ENCODE results near the gene PIN1. TPM values are rescaled to one million over a fixed set of nuclear protein-coding genes. Genes with fewer than 3 reads are reported as not detected.

Gene PIN1
- total and polyA plus RNA-seq, 2 of the 13 experiments (the other 11 are each of a cell fraction or from before 2014, with no cell fraction given): 31.9 to 72.0 TPM

DNA sequence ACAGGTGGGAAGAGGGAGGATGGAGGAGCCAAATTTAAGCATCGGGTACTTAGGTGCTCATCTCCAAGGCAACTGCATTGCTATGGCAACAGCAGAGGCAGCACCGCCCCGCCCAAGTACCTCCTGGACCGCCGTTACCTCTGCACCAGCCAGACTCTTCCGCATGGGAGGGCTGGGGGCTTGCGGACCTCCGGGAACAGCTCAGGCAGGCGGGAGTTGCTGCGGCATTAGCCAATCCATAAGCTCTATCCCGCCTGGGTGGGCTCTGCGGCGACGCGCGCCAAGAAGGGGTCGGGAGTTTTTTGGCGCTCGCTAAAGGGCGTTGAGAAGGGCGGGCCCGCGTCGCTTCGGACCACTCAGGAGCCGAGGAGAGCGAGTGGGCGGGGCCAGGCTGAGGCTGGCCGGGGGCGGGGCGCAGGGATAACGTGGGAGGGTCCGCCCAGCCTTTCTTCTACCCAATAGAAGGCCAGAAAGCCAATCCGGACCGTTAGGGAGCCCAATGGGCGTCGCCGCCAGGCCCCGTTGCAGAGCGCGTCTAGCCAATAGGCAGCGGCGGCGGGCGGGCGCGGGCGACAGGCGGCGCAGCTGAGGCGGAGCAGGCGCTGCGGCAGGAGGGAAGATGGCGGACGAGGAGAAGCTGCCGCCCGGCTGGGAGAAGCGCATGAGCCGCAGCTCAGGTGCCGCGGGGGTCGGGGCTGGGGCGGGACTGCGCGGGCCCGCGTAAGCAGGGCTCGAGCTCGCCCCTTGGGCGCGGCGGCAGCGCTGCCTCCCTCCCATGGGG, at the start of gene PIN1 (continued):
- peak; percentile 77 for TF ChIP-seq KAT8 (CRISPR knock-in tag; IDR thresholded peaks at IDR 0.05)
- TF ChIP-seq ZNF878 (CRISPR knock-in tag; IDR thresholded peaks at IDR 0.05): no peak
- TF ChIP-seq CBX5 (CRISPR knock-in tag; IDR thresholded peaks at IDR 0.05; ENCODE audit: borderline replicate concordance): no peak
- TF ChIP-seq ZNF44 (CRISPR knock-in tag; IDR thresholded peaks at IDR 0.05): no peak
- TF ChIP-seq, protein P1, sequence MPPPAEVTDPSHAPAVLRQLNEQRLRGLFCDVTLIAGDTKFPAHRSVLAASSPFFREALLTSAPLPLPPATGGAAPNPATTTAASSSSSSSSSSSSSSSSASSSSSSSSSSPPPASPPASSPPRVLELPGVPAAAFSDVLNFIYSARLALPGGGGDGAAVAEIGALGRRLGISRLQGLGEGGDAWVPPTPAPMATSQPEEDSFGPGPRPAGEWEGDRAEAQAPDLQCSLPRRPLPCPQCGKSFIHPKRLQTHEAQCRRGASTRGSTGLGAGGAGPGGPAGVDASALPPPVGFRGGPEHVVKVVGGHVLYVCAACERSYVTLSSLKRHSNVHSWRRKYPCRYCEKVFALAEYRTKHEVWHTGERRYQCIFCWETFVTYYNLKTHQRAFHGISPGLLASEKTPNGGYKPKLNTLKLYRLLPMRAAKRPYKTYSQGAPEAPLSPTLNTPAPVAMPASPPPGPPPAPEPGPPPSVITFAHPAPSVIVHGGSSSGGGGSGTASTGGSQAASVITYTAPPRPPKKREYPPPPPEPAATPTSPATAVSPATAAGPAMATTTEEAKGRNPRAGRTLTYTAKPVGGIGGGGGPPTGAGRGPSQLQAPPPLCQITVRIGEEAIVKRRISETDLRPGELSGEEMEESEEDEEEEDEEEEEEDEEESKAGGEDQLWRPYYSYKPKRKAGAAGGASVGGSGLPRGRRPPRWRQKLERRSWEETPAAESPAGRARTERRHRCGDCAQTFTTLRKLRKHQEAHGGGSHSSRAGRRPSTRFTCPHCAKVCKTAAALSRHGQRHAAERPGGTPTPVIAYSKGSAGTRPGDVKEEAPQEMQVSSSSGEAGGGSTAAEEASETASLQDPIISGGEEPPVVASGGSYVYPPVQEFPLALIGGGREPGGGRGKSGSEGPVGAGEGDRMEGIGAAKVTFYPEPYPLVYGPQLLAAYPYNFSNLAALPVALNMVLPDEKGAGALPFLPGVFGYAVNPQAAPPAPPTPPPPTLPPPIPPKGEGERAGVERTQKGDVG (CRISPR knock-in tag; IDR thresholded peaks at IDR 0.05; ENCODE audit: borderline replicate concordance): no peak
- no peak; the same call in 1 of the 2 replicates for TF ChIP-seq GFI1 (CRISPR knock-in tag; IDR thresholded peaks at IDR 0.05; ENCODE audit: borderline replicate concordance)
- TF ChIP-seq, protein P2, sequence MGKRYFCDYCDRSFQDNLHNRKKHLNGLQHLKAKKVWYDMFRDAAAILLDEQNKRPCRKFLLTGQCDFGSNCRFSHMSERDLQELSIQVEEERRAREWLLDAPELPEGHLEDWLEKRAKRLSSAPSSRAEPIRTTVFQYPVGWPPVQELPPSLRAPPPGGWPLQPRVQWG (CRISPR knock-in tag; IDR thresholded peaks at IDR 0.05; ENCODE audit: borderline replicate concordance, low read depth): no peak
- TF ChIP-seq SIN3B (IDR thresholded peaks at IDR 0.05; ENCODE audit: low read length): no peak; the same call in 1 of the 2 replicates
- TF ChIP-seq, protein P3, sequence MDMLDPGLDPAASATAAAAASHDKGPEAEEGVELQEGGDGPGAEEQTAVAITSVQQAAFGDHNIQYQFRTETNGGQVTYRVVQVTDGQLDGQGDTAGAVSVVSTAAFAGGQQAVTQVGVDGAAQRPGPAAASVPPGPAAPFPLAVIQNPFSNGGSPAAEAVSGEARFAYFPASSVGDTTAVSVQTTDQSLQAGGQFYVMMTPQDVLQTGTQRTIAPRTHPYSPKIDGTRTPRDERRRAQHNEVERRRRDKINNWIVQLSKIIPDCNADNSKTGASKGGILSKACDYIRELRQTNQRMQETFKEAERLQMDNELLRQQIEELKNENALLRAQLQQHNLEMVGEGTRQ (IDR thresholded peaks at IDR 0.05; ENCODE audit: low read depth, low read length): no peak
- TF ChIP-seq, protein P3 (CRISPR knock-in tag; IDR thresholded peaks at IDR 0.05; ENCODE audit: borderline replicate concordance): no peak
- TF ChIP-seq, protein P4, sequence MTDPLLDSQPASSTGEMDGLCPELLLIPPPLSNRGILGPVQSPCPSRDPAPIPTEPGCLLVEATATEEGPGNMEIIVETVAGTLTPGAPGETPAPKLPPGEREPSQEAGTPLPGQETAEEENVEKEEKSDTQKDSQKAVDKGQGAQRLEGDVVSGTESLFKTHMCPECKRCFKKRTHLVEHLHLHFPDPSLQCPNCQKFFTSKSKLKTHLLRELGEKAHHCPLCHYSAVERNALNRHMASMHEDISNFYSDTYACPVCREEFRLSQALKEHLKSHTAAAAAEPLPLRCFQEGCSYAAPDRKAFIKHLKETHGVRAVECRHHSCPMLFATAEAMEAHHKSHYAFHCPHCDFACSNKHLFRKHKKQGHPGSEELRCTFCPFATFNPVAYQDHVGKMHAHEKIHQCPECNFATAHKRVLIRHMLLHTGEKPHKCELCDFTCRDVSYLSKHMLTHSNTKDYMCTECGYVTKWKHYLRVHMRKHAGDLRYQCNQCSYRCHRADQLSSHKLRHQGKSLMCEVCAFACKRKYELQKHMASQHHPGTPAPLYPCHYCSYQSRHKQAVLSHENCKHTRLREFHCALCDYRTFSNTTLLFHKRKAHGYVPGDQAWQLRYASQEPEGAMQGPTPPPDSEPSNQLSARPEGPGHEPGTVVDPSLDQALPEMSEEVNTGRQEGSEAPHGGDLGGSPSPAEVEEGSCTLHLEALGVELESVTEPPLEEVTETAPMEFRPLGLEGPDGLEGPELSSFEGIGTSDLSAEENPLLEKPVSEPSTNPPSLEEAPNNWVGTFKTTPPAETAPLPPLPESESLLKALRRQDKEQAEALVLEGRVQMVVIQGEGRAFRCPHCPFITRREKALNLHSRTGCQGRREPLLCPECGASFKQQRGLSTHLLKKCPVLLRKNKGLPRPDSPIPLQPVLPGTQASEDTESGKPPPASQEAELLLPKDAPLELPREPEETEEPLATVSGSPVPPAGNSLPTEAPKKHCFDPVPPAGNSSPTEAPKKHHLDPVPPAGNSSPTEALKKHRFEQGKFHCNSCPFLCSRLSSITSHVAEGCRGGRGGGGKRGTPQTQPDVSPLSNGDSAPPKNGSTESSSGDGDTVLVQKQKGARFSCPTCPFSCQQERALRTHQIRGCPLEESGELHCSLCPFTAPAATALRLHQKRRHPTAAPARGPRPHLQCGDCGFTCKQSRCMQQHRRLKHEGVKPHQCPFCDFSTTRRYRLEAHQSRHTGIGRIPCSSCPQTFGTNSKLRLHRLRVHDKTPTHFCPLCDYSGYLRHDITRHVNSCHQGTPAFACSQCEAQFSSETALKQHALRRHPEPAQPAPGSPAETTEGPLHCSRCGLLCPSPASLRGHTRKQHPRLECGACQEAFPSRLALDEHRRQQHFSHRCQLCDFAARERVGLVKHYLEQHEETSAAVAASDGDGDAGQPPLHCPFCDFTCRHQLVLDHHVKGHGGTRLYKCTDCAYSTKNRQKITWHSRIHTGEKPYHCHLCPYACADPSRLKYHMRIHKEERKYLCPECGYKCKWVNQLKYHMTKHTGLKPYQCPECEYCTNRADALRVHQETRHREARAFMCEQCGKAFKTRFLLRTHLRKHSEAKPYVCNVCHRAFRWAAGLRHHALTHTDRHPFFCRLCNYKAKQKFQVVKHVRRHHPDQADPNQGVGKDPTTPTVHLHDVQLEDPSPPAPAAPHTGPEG (CRISPR knock-in tag; IDR thresholded peaks at IDR 0.05): no peak; the same call in 1 of the 2 replicates
- TF ChIP-seq ZNF598 (CRISPR knock-in tag; IDR thresholded peaks at IDR 0.05; ENCODE audit: borderline replicate concordance): 0 out of 2 replicates have a peak, but pooled peaks have one; percentile 19
- no peak for TF ChIP-seq MTF2 (CRISPR knock-in tag; IDR thresholded peaks at IDR 0.05; ENCODE audit: borderline replicate concordance)
- TF ChIP-seq HOXA3 (CRISPR knock-in tag; IDR thresholded peaks at IDR 0.05): peak; percentile 76
- no peak for TF ChIP-seq PRPF4 (IDR thresholded peaks at IDR 0.05; ENCODE audit: low read depth, low read length, poor library complexity, severe bottlenecking)
- no peak for TF ChIP-seq MTF1 (CRISPR knock-in tag; IDR thresholded peaks at IDR 0.05)
- no peak for TF ChIP-seq KLF13 (CRISPR knock-in tag; IDR thresholded peaks at IDR 0.05)
- no peak for TF ChIP-seq ZNF552 (CRISPR knock-in tag; IDR thresholded peaks at IDR 0.05; ENCODE audit: borderline replicate concordance)
